Caco-2 (cell line): ENCODE data around the gene SYS1. TPM values are rescaled to one million over a fixed set of nuclear protein-coding genes. Genes with fewer than 3 reads are reported as not detected.
A peak's percentile ranks its signal among the peaks of the same experiment; 100 is the strongest.

Experiments
- Bru-seq: library from RNA; stranded (reverse); fragments of 400-500 nt; gene quantifications from one replicate; lab custom pipeline; 2021; lab: Mats Ljungman, UMichigan
- BruChase-seq, 2 experiments: library from RNA; stranded (reverse); fragments of 400-500 nt; gene quantifications; one replicate each; lab custom pipeline; 2021; lab: Mats Ljungman, UMichigan
- BruUV-seq: library from RNA; stranded (reverse); fragments of 400-500 nt; replicated peaks from 2 replicates; lab custom pipeline; 2021; lab: Mats Ljungman, UMichigan
- CTCF ChIA-PET: fragments of 300-600 bp; sonication (Branson Sonifier 250); formaldehyde crosslinking; loops from one replicate; lab custom pipeline; 2022; ENCODE audit warnings: antibody characterized with exemption; lab: Charles Lee
- POLR2A ChIA-PET: fragments of 300-600 bp; sonication (Branson Sonifier 250); formaldehyde crosslinking; loops from one replicate; lab custom pipeline; 2022; ENCODE audit warnings: antibody characterized with exemption; lab: Charles Lee
- DNase-seq, 2 experiments: peaks; one replicate each; pipeline versions ENCODE4 v3.0.0 to v3.0.0-alpha.2; 2020 to 2022
- H3K27me3 ChIP-seq: replicated peaks from 2 replicates; pipeline ENCODE4 v1.6.0; 2011; ENCODE audit warnings: low read length; ENCODE audit not compliant: control insufficient read depth, insufficient read depth
- H3K36me3 ChIP-seq: 2 replicates; pipeline ENCODE4 v1.5.1; 2011; ENCODE audit warnings: low read length; ENCODE audit not compliant: control insufficient read depth, insufficient read depth
- H3K4me1 ChIP-seq: fragments of 250-450 bp; sonication (Bioruptor Pico); 2 replicates; pipeline ENCODE4 v1.5.1; 2020; ENCODE audit warnings: mild to moderate bottlenecking
- H3K4me3 ChIP-seq: 2 replicates; pipeline ENCODE4 v1.5.1; 2011; ENCODE audit warnings: low read depth, mild to moderate bottlenecking, control low read depth, low read length
- H3K9me3 ChIP-seq: fragments of 250-450 bp; sonication (Bioruptor Pico); 2 replicates; pipeline ENCODE4 v1.5.1; 2020; ENCODE audit warnings: mild to moderate bottlenecking, moderate library complexity
- H3K27ac Mint-ChIP-seq: one replicate; pipeline ENCODE4 v1.8.0; 2022; ENCODE audit warnings: mixed read lengths; ENCODE audit not compliant: unreplicated experiment
- H3K27me3 Mint-ChIP-seq: one replicate; pipeline ENCODE4 v1.8.0; 2022; ENCODE audit warnings: mixed read lengths; ENCODE audit not compliant: insufficient read depth, unreplicated experiment
- H3K36me3 Mint-ChIP-seq: one replicate; pipeline ENCODE4 v1.8.0; 2022; ENCODE audit warnings: mild to moderate bottlenecking, mixed read lengths; ENCODE audit not compliant: insufficient read depth, unreplicated experiment
- H3K4me1 Mint-ChIP-seq: one replicate; pipeline ENCODE4 v1.8.0; 2022; ENCODE audit warnings: low read depth, mixed read lengths; ENCODE audit not compliant: unreplicated experiment
- H3K4me3 Mint-ChIP-seq: one replicate; pipeline ENCODE4 v1.8.0; 2022; ENCODE audit warnings: mild to moderate bottlenecking, moderate library complexity, mixed read lengths; ENCODE audit not compliant: unreplicated experiment
- H3K9me3 Mint-ChIP-seq: one replicate; pipeline ENCODE4 v1.8.0; 2022; ENCODE audit warnings: mixed read lengths; ENCODE audit not compliant: unreplicated experiment
- CTCF ChIP-seq, 2 experiments: fragments of 200-600 bp in 1 of 2; IDR thresholded peaks; 1 replicate in 1 of 2; 2 replicates in 1 of 2; pipeline versions ENCODE4 v1.5.1 to v1.8.0; 2011 to 2022; ENCODE audit warnings: antibody characterized with exemption in 1 of 2, control low read depth in 1 of 2, inconsistent platforms in 1 of 2, low read depth in 1 of 2, low read length in 1 of 2, mild to moderate bottlenecking in 1 of 2, moderate library complexity in 1 of 2; ENCODE audit not compliant: insufficient read depth in 1 of 2, severe bottlenecking in 1 of 2, unreplicated experiment in 1 of 2
- intact Hi-C: fragments of 100-400 bp; cut with micrococcal nuclease; formaldehyde crosslinking; loops from one replicate; pipeline ENCODE4 v1.10.0; 2022; ENCODE audit not compliant: unreplicated experiment
- long read RNA-seq: library from polyadenylated mRNA; stranded (forward); transcript quantifications from one replicate; pipeline ENCODE4 v2.0.0, GENCODE V29; 2022
- total RNA-seq: library from RNA; stranded (reverse); gene quantifications from 2 replicates; pipeline ENCODE4 v1.2.3, GENCODE V29; 2022

The SYS1 gene
- 62.1 and 67.1 TPM in 2 replicates for total RNA-seq
- Bru-seq, nascent RNA, result percentile 83 among the genes with signal in this experiment
- BruChase-seq, experiment 1, labeled RNA remaining after a 2-hour chase, result percentile 96 among the genes with signal in this experiment
- percentile 97 among the genes with signal in this experiment for BruChase-seq, experiment 2, labeled RNA remaining after a 6-hour chase
- long read RNA-seq, transcript SYS1-201 (4 exons, 2,862 nt), result major isoform, 93 of 118 reads
- long read RNA-seq, transcript SYS1-205 (3 exons, 433 nt), result minor isoform, 12 of 118 reads
- long read RNA-seq, partial matches to known transcripts, result 0 of 118 reads
- long read RNA-seq, other reads (novel, unspliced or antisense), result 13 of 118 reads

DNA sequence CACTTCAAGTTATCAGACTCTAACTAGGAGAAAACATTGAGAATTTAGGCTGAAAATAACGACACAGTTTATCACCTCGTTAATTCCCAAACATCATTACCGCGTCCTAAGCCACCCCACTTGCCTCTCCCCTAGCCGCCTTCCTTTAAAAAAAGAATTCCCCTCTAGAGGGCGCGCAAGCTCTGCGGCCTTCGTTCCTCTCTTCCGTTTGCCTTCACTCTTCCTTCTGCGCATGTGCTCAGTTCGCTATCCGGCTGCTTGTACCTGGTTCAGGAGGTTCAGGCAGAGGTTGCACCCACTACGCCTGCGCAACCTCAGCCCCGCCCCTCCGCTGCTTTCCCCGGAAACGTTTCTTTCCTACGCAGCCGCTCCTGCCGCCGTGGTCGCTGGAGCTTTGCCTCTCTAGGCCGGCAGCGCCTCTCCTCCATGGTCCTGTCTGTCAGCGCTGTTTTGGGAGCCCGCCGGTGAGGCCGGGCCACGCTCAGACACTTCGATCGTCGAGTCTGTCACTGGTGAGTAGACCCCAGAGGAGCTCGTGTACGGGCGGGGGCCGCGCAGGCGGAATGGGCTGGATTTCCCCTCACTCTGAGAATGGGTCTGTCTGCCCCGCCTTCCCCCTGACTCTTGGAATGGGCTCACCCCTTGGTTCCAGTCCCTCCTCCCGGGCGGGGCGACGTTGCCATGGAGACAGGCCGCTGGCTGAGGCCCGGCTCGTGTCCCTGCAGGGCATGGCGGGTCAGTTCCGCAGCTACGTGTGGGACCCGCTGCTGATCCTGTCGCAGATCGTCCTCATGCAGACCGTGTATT is at the start of gene SYS1:
Gene SYS1 (plus strand): TSS at position 353 of the 807 bp plus-strand sequence. CDS start 376 bp downstream, at position 729.
- no peaks in the 10 kb centered on the region for H3K9me3 Mint-ChIP-seq
- H3K27ac Mint-ChIP-seq, result peak within 1 kb of the TSS; percentile 91
- no TSS peak for BruUV-seq
- ChIA-PET CTCF (interaction anchor here (0.6 to 8.0 kb wide), 40 partner anchors 8 to 578 kb away, joined by 3 to 134 read pairs (median 4); partner anchors contain the start of genes PCIF1, PIGT, SDC4 and WFDC10A), POLR2A (interaction anchor here (0.5 to 10.3 kb wide), 22 partner anchors 8 to 572 kb away, joined by 3 to 229 read pairs (median 4); partner anchors contain the start of genes PIGT and SDC4)
- H3K4me3 Mint-ChIP-seq, result peak within 1 kb of the TSS; percentile 87
- intact Hi-C loops, result loop anchor here (1.0 kb wide), 5 partner anchors 20 to 408 kb away; partner anchors contain the start of gene PIGT
- H3K27me3 ChIP-seq, result no peaks in the 10 kb centered on the region
- peaks cover 4% of the 10 kb centered on the region for H3K36me3 ChIP-seq
- no peaks in the 10 kb centered on the region for H3K9me3 ChIP-seq
- peak; percentile 100 for DNase-seq
- H3K27me3 Mint-ChIP-seq, result no peaks in the 10 kb centered on the region
- H3K36me3 Mint-ChIP-seq, result peaks cover 35% of the 10 kb centered on the region
- peak within 1 kb of the TSS; percentile 93 for H3K4me3 ChIP-seq
- H3K4me1 Mint-ChIP-seq, result peaks cover 46% of the 10 kb centered on the region
- TF ChIP-seq CTCF (IDR thresholded peaks at IDR 0.05; ENCODE audit: insufficient read depth in 1 of 2, low read depth in 1 of 2, low read length in 1 of 2, severe bottlenecking in 1 of 2, unreplicated experiment in 1 of 2), result peak; percentile 98
- H3K4me1 ChIP-seq, result peaks cover 46% of the 10 kb centered on the region

GRCh38 chr20:45313943-45314342 is 49.0 kb upstream of the SYS1 start:
- Mint-ChIP-seq H3K4me3 (no peak overlapping the region), H3K9me3 (no peaks in the 10 kb centered on the region), H3K27ac (no peak overlapping the region), H3K4me1 (peaks cover 8% of the 10 kb centered on the region), H3K27me3 (peaks cover 7% of the 10 kb centered on the region), H3K36me3 (no peaks in the 10 kb centered on the region)
- Histone ChIP-seq H3K27me3 (no peaks in the 10 kb centered on the region; the same call in 1 of the 2 replicates), H3K9me3 (no peaks in the 10 kb centered on the region), H3K4me3 (no peak overlapping the region), H3K36me3 (no peaks in the 10 kb centered on the region), H3K4me1 (no peaks in the 10 kb centered on the region)
- no peak for DNase-seq
- ChIA-PET POLR2A (no interaction called here), CTCF (interaction anchor here (1.1 to 2.3 kb wide), 4 partner anchors 9 to 457 kb away, joined by 5 to 8 read pairs (median 7); no protein-coding TSS in a partner anchor)
- TF ChIP-seq CTCF (IDR thresholded peaks at IDR 0.05; ENCODE audit: insufficient read depth in 1 of 2, low read depth in 1 of 2, low read length in 1 of 2, severe bottlenecking in 1 of 2, unreplicated experiment in 1 of 2), result no peak
- intact Hi-C loops, result loop anchor here (10.0 kb wide), 1 partner anchor 311 kb away; the partner anchor contains the start of gene WFDC10A
- BruUV-seq, result no TSS peak

GRCh38 chr20:45315672-45316071 is 47.3 kb upstream of the SYS1 start:
- intact Hi-C loops, result loop anchor here (10.0 kb wide), 1 partner anchor 309 kb away; the partner anchor contains the start of gene WFDC10A
- CTCF ChIA-PET, result interaction anchor here (0.7 to 1.8 kb wide), 4 partner anchors 22 to 455 kb away, joined by 3 to 8 read pairs (median 6); no protein-coding TSS in a partner anchor
- H3K4me3 ChIP-seq, result no peak overlapping the region
- BruUV-seq, result no TSS peak
- DNase-seq, result no peak
- Mint-ChIP-seq H3K4me1 (peaks cover 8% of the 10 kb centered on the region), H3K9me3 (no peaks in the 10 kb centered on the region), H3K4me3 (no peak overlapping the region), H3K36me3 (no peaks in the 10 kb centered on the region), H3K27me3 (peaks cover 7% of the 10 kb centered on the region), H3K27ac (no peak overlapping the region)
- no peaks in the 10 kb centered on the region for H3K4me1 ChIP-seq
- POLR2A ChIA-PET, result no interaction called here
- no peak for TF ChIP-seq CTCF (IDR thresholded peaks at IDR 0.05; ENCODE audit: insufficient read depth in 1 of 2, low read depth in 1 of 2, low read length in 1 of 2, severe bottlenecking in 1 of 2, unreplicated experiment in 1 of 2)
- H3K27me3 ChIP-seq, result no peaks in the 10 kb centered on the region; the same call in 1 of the 2 replicates
- H3K9me3 ChIP-seq, result no peaks in the 10 kb centered on the region
- no peaks in the 10 kb centered on the region for H3K36me3 ChIP-seq
